Hepatocyte (in vitro differentiated cells): ENCODE measurements around the gene SIRT7. TPM values are rescaled to one million over a fixed set of nuclear protein-coding genes. Genes with fewer than 3 reads are reported as not detected.
A peak's percentile ranks its signal among the peaks of the same experiment; 100 is the strongest.

Experiments used
- DNase-seq: peaks from one replicate; pipeline ENCODE4 v3.0.0-alpha.2; 2016; ENCODE audit warnings: low spot score
- H2AFZ ChIP-seq: fragments of 200-600 bp; sonication (generic); 2 replicates; pipeline ENCODE4 v1.6.0; 2016; ENCODE audit warnings: antibody characterized with exemption, mild to moderate bottlenecking
- H3K27ac ChIP-seq: fragments of 200-600 bp; sonication (generic); 2 replicates; pipeline ENCODE4 v1.5.1; 2016; ENCODE audit warnings: mild to moderate bottlenecking
- H3K27me3 ChIP-seq: fragments of 200-600 bp; sonication (generic); 2 replicates; pipeline ENCODE4 v1.6.1; 2016
- H3K36me3 ChIP-seq: fragments of 200-600 bp; sonication (generic); replicated peaks from 2 replicates; pipeline ENCODE4 v1.5.1; 2016; ENCODE audit warnings: low read depth; ENCODE audit not compliant: insufficient read depth
- H3K4me1 ChIP-seq: fragments of 200-600 bp; sonication (generic); 2 replicates; pipeline ENCODE4 v1.5.1; 2016; ENCODE audit warnings: mild to moderate bottlenecking, moderate library complexity; ENCODE audit not compliant: insufficient read depth
- H3K4me2 ChIP-seq: fragments of 200-600 bp; sonication (generic); 2 replicates; pipeline ENCODE4 v1.6.0; 2016
- H3K4me3 ChIP-seq: fragments of 200-600 bp; sonication (generic); 2 replicates; pipeline ENCODE4 v1.5.1; 2016; ENCODE audit warnings: mild to moderate bottlenecking
- H3K79me2 ChIP-seq: fragments of 200-600 bp; sonication (generic); 2 replicates; pipeline ENCODE4 v1.6.0; 2017; ENCODE audit warnings: mild to moderate bottlenecking
- H3K9me2 ChIP-seq: fragments of 200-600 bp; sonication (generic); replicated peaks from 2 replicates; pipeline ENCODE4 v1.6.0; 2017; ENCODE audit warnings: mild to moderate bottlenecking; ENCODE audit not compliant: insufficient read depth
- H3K9me3 ChIP-seq: fragments of 200-600 bp; sonication (generic); 2 replicates; pipeline ENCODE4 v1.5.1; 2016; ENCODE audit warnings: low read depth, mild to moderate bottlenecking
- H4K20me1 ChIP-seq: fragments of 200-600 bp; sonication (generic); 2 replicates; pipeline ENCODE4 v1.6.0; 2016; ENCODE audit warnings: mild to moderate bottlenecking; ENCODE audit not compliant: insufficient read depth, poor library complexity, severe bottlenecking
- EZH2 ChIP-seq: fragments of 200-600 bp; sonication (generic); IDR thresholded peaks from 2 replicates; pipeline ENCODE4 v1.6.1; 2016; ENCODE audit warnings: antibody characterized with exemption, mild to moderate bottlenecking, borderline replicate concordance
- EZH2phosphoT487 ChIP-seq: fragments of 200-600 bp; sonication (generic); IDR thresholded peaks from one replicate; pipeline ENCODE4 v1.6.1; 2018; ENCODE audit warnings: antibody characterized with exemption, mild to moderate bottlenecking, low read depth, moderate library complexity; ENCODE audit not compliant: unreplicated experiment, severe bottlenecking
- WGBS: methylation state at CpG from one replicate; pipeline ENCODE4 v1.1.6; 2016; ENCODE audit warnings: low lambda C conversion rate; ENCODE audit errors: missing lambda C conversion rate; 5-methylcytosine and 5-hydroxymethylcytosine counted together
- polyA plus RNA-seq: library from polyadenylated mRNA; unstranded; fragments of >200 nt; fragmentation: Nextera tagmentation; extraction: Ambion mirVana; gene quantifications from 2 replicates; pipeline ENCODE4 v1.2.1, GENCODE V29; 2016
- total RNA-seq: library from RNA; depleted of rRNA; stranded (reverse); fragments of >200 nt; gene quantifications from 2 replicates; pipeline ENCODE4 v1.2.3, GENCODE V29; 2014
- TF ChIP-seq, protein P1 (sequence below): fragments of 200-600 bp; sonication (generic); IDR thresholded peaks from 2 replicates; pipeline ENCODE4 v1.5.1; 2016; ENCODE audit warnings: antibody characterized with exemption, mild to moderate bottlenecking; ENCODE audit not compliant: poor library complexity

The SIRT7 gene
- total and polyA plus RNA-seq, 2 experiments from 2014 or later: 16.5 to 35.2 TPM

DNA sequence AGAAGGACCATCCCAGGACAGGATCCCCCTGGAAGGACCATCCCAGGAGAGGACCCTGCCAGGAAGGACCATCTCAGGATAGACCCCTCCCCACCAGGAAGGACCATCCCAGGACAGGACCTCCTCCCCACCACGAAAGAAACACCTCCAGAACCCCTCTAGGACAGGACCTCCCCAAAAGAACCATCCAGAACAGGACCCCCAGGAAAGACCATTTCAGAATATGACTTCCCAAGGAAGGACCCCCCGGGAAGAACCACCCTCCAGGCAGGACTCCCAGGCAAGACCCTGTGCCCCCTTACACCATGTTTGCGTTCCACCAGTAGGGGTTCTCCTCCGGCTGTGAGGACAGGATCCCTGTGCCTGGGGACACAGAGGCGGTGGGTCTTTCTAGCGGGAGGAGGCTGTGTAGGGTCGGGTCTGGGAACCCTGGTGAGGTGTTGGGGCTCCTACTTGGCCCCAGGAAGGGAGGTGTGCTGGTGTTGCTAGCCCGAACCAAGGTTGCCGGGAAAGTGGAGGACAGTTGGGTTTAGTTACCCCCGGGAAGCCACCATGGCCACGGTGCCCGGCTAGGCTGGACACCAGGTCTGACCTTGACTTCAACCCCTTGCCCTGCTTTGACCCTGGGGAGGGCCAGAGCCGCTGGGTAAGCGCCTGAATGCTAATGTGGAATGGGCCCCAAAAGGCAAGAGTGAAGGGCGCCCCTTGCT is 40.8 kb upstream of the SIRT7 start:
- Histone ChIP-seq H3K79me2 (no peaks in the 10 kb centered on the region), H4K20me1 (no peaks in the 10 kb centered on the region), H3K27ac (no peak overlapping the region), H3K27me3 (peaks cover 53% of the 10 kb centered on the region), H3K4me3 (no peak overlapping the region), H3K4me2 (peak overlapping the region; percentile 90), H2AFZ (no peak overlapping the region), H3K9me2 (no peaks in the 10 kb centered on the region), H3K9me3 (no peaks in the 10 kb centered on the region), H3K36me3 (no peaks in the 10 kb centered on the region), H3K4me1 (peaks cover 12% of the 10 kb centered on the region)
- 87% methylated on average over 15 of the region's 15 CpGs for WGBS
- no peak for DNase-seq
- TF ChIP-seq EZH2phosphoT487 (no peak), EZH2 (no peak)
- TF ChIP-seq, protein P1, sequence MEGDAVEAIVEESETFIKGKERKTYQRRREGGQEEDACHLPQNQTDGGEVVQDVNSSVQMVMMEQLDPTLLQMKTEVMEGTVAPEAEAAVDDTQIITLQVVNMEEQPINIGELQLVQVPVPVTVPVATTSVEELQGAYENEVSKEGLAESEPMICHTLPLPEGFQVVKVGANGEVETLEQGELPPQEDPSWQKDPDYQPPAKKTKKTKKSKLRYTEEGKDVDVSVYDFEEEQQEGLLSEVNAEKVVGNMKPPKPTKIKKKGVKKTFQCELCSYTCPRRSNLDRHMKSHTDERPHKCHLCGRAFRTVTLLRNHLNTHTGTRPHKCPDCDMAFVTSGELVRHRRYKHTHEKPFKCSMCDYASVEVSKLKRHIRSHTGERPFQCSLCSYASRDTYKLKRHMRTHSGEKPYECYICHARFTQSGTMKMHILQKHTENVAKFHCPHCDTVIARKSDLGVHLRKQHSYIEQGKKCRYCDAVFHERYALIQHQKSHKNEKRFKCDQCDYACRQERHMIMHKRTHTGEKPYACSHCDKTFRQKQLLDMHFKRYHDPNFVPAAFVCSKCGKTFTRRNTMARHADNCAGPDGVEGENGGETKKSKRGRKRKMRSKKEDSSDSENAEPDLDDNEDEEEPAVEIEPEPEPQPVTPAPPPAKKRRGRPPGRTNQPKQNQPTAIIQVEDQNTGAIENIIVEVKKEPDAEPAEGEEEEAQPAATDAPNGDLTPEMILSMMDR: no peak

DNA sequence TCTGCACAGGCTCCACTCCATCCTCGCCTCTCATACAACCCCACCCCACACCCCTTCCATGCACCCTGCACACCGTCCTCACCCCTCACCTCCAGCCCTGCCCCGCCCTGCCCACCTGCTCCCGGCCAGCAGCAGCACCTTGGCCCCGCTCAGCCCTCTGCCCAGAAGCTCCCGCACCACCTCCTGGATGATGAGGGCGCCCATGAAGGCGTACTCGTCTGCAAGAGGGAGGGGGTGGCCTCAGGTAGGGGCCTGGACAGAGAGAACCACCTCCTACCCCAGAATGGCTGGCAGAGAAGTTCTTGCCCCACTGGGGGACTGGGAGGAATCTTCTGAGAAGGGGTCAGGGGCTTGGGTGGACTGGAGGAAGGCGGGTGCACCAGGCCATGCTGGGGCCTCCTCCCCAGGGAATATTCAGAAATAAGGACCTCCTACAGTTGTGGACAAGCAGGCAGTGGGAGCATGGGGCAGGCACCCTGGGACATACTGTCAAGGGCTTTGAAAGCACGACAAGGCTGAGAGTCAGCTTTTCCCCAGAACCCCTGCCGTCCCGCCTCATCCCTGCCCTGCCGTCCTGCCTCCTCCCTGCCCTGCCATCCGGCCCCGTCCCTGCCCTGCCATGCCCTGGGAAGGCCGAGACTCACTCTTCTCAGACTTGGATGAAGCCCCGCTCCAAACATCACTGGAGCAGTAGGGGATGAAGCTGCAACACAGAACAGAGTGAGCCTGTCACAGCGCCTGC is 39.9 kb upstream of the SIRT7 start:
- TF ChIP-seq, protein P1: no peak
- TF ChIP-seq EZH2 (no peak), EZH2phosphoT487 (no peak)
- Histone ChIP-seq H3K4me1 (peaks cover 12% of the 10 kb centered on the region), H3K79me2 (no peaks in the 10 kb centered on the region), H3K4me3 (no peak overlapping the region), H3K27ac (no peak overlapping the region), H4K20me1 (no peaks in the 10 kb centered on the region), H3K36me3 (no peaks in the 10 kb centered on the region), H3K27me3 (peaks cover 44% of the 10 kb centered on the region), H3K4me2 (no peak overlapping the region), H3K9me3 (no peaks in the 10 kb centered on the region), H3K9me2 (no peaks in the 10 kb centered on the region), H2AFZ (no peak overlapping the region)
- WGBS: 89% methylated on average over 16 of the region's 19 CpGs
- DNase-seq: no peak

DNA sequence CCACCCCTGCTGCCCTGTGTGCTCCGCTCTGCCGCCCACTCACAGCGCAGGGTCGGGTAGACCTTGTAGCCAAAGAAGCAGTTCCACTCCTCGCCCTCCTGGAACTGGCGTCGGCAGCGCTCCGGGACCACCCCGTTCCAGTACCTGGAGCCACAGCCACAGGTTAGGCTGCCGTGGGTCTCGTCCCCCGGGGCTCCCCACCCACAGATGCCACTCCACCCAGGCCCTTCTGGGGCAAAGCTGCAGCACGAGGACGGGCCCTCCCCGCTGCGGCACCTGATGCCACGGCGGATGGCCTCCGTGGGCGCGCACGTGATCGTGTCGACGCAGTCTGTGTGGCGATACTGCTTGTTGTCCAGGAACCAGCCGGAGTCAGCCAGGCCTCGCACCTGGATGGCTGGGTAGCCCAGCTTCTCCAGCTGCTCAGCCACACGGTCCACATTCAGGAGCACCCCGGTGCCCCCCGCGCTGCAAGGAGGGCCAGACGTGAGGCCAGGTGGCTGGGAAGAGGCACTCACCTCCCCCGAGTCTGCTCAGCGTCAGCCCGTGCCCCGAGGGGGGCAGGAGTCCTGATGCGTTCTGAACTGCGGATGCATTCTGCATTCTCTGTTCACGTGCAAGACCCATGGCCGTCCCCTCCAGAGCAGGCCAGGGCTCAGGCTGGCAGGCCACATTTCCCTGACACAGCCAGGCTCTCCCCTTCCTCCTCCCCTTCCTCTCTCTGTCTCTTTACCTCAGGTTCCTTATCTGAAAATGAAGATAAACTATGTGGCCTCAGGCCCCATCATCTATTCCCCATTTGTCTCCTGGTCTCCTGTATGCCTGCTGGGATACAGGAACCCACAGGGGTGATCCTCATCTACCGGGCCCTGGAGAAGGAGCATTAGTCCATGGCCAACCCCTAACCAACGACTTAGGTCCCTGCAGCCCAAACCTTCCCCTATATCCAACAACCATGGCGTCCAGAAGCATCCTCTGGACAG is 38.9 kb upstream of the SIRT7 start:
- peaks cover 12% of the 10 kb centered on the region for H3K4me1 ChIP-seq
- 86% methylated on average over 42 of the region's 45 CpGs for WGBS
- H2AFZ ChIP-seq: no peak overlapping the region
- H3K27ac ChIP-seq: no peak overlapping the region
- no peaks in the 10 kb centered on the region for H3K9me3 ChIP-seq
- TF ChIP-seq, protein P1: no peak
- TF ChIP-seq EZH2: no peak
- no peak for TF ChIP-seq EZH2phosphoT487
- no peaks in the 10 kb centered on the region for H3K36me3 ChIP-seq
- peaks cover 34% of the 10 kb centered on the region for H3K27me3 ChIP-seq
- H3K9me2 ChIP-seq: no peaks in the 10 kb centered on the region
- H3K4me3 ChIP-seq: no peak overlapping the region
- H3K79me2 ChIP-seq: no peaks in the 10 kb centered on the region
- H3K4me2 ChIP-seq: no peak overlapping the region
- DNase-seq: no peak
- H4K20me1 ChIP-seq: no peaks in the 10 kb centered on the region
